Activated gamma-delta T cell treated with anti-CD3 and anti-CD28 coated beads, Interleukin-2, amount 50 U/mL, for 16 hours (primary cell): ENCODE data around the gene NIN.

Source experiments
- DNase-seq: peaks from one replicate; pipeline ENCODE4 v3.0.0-alpha.2; 2020; ENCODE audit warnings: low read depth

Gene NIN

DNA sequence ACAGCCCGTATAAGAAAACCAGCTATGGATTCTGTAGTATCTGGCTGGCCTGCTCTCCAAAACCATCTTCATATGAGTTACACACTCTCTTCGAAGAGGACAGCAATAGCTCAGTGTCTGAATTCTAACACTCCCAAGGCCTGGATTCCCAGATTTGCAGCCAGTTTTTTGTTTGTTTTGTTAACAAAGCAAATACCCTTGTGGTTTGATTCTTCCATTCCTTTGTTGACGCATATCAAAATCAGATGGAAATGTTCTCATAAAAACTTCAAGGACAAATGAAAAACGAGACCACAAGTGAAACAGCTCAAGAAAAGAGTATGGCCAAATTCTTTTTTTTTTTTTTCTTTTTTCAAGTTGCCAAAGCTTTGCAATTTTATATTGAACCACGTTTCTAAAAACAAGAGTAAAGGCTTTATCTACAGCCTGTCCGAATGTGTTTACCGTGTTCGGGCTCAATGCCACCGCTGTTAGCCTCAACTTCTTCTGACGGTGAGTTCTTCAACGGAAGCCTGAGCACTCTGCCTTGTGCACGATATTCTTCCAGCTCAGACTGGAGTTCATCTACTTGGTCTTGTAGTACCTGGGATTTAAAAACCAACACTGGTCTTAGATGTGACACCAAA is 67.5 kb downstream of the NIN start:
- no peak for DNase-seq

DNA sequence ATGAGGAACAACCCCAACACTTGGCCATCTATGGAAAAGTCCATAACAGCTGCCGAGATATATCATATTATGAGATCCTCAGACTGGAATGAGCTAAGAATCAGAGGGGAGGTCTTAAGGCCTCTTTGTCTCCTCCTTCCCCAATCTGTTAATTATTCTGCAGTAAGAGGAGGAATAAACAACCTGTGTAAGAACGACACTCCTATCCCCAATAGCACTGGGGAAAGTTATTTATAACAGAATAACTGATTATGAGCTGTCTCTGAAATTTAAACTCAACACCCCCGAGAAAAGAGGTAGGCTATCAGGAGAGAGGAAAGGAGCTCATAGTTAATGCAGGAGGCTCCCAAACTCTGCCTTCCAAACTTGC is 68.0 kb downstream of the NIN start:
- DNase-seq = no peak

DNA sequence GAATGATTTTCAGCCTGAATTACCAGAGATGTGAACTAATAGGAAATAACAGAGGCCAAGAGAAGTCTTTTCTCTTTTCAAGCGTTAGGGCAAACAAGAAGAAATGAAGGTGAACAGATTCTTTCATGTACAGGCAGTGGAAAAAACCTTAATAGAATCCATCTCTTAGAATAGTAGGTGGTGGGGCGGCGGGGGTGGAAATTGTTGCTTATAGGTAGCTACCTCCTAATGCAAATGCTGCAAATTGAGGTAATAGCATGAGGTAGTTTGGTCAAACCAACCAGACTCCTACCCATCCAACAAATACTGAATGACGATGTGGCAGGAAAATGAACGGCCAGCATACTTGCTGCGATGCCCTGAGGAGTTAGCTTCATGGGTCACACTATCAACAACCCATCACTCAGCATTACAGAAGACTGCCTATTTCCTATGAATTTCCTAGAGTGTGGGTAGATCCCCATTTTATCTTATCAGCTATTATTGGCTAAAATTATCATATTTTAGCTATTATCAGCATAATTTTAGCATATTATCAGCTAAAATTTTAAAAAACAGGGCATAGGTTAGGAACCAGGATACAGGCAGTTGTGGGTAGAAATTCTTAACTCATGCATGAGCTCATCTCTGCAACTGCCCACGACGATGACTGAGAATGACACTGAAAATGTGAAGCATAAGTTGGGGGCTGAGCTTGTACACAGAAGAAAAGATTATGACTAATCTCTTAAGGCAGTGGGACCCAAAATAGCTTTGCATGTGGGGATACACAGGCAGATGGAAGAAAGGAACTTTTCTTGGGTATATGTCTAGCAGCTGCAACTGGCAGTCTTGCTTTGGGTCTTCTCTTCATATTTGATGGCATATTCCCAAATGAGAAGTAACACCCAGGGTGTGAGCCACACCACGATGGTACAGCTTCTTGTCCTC is 68.7 kb downstream of the NIN start:
- no peak for DNase-seq

DNA sequence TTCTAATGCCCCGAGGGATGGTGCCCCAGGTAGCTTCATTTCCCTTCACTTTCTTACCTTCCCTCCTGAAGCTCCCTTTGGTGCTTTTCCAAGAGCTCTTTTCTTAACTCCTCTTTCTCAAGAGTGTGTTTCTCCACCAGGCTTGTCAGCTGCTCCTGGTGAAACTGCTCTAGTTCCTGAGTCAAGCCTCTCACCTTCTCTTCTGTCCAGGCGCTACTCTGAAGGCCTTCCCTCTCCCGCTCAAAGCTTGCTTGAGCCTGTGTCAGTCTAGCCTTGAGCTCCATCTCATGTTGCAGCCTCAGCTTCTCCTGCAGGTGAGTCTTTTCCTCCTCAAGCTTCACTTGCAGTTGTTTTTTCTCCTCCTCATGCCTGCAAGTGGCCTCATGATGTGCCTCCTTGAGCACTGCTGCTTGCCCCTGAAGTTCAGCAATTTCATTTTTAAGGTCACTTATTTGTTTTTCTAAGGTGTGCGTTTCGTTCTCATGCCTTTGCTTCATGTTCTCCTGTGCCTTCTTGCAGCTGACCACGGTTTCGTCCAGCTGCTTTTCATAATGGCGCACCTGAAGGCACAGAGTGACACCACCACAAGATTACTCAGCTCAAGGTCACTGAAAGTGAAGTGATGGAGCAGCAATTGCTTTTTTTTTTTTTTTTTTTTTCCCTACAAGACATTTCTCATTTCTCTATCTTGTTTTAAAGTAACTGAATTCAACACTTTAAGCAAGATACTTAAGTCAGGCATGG is 71.0 kb downstream of the NIN start:
- no peak for DNase-seq

DNA sequence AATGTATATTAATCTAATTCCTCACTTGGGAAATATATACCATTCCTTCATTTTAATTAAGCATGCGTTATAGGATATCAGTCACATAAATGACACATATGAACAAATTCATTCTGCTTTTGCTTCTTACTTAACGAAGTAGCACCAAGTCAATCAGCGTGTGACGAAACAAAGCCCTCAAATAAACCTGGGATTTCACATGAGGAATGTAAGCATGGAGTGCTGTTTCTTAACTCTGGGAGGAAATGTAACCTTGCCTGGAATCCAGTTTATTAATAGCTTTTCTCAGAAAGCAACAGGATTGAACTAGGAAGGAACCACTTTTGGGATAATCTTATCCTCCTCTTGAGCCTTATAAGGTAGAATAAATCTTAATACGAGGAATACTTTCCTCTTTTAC is 72.0 kb downstream of the NIN start:
- DNase-seq = no peak

DNA sequence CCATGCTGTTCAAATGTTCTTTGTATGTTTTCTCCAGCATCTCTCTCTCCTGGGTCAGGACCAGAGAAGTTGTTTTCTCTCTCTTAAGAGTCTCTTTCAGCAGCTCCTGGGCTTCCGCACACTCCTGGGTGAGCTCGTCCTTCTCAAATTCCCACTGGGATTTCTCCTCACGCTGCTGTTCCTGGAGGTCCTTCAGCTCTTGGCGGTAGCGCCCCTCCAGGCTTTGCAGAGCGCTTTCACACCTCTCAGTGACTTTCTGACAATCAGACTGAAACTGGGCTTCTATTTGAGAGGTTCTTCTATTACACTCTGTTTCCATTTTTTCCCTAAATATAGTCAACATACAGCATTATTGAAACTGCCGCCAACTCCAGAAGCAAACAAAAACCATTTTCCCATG is 72.7 kb downstream of the NIN start:
- no peak for DNase-seq

DNA sequence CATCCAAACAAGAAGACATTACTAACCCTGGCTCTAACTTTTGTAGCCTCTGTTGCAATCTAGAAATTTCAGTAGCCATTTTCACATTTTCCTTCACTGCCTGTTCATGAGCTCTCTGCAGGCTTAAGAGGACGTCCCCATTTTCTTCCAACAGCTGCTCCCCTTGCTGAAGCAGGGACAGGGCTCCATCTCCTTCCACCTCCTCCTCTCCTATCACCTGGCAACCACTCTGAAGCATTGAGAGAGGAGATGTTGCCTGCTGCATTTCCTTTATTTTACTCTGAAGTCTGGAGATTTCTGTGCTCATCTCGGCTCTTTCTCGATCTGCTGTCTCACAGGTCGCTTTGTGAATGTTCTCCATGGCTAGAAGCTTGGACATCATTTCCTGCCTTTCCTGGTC is 73.3 kb downstream of the NIN start:
- DNase-seq = no peak

DNA sequence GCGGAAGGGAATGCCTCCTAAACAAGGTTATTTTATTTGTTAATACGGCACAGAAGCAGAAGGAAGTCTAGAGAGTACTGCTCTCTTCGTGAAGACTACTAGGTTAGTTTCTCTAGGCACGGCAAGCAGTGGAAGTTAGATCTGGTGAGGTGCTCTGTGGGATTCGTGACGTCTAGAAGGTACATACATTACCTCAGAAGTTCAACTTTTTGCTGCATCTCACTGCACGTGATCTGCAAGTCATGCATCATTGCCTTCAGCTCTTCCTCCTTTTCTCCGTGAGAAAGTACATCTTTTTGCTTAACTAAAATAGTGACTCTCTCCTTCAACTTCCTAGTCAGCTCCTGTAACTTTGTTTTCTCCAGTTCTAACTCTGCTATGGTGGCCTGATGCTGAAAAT is 74.7 kb downstream of the NIN start:
- DNase-seq = no peak

DNA sequence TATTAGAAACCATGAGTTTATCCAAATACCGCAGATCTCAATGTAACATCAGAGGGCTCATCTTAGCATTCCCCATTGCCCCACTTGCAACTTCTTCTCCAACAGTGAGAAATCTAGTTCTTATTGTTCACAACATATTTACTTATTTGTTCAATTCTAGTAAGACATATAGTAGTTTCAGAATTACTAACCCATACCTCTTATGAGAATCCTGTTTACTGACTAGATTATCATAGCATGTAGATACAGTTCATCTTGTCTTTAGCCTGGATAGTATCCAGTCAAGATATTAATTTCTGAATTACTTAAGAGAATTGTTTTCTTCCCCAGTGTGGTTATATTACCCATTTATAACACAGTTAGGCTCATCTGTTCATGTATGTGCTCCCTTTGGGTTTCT is 80.6 kb downstream of the NIN start:
- DNase-seq = no peak

DNA sequence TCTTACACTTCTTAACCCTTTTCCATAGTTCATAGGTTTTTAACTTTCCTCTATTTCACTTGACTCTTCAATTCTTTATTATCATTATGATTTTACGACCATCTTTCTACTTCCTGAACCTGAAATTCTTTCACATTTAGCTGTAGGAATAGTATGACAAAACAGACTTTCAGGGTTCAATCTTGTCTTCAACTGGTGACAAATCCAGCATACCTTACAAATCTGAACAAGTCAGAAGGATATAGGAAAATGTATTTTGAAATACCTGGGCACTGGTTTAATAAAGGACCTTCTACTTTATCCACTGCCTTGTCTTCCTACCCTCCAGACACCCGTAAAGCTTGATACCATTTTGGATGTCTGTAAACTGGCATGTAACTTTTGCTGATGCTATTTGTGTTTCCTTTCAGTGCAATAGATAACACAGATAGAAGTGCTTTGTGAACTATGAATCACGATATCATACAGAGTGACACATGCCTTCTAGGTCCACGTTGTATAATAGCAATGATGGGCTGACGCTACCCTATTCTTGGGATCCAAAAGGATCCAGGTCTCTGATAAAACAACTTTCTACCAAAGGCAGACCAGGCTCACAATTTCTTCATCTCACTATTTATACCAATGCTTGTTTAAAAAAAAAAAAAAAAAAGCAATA is 85.4 kb downstream of the NIN start:
- DNase-seq = no peak

DNA sequence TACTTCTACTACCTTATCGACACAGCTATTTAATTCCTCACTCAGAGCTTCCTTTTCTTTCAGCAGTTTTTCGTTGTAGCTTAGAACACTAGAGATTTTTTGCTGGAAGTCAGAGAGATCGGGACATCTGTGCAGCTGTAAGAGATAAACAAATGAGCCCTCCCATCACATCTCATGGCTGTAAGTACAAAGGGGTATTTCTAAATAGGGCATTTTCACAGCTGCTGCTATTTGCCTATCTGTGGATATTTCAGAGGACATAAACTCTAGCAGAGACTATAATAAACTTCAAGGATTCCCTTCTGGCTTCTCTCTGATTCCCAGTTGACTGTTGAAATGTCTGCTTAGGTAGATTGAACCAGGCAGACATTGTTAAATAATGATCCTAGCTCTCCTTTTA is 86.7 kb downstream of the NIN start:
- DNase-seq = no peak

DNA sequence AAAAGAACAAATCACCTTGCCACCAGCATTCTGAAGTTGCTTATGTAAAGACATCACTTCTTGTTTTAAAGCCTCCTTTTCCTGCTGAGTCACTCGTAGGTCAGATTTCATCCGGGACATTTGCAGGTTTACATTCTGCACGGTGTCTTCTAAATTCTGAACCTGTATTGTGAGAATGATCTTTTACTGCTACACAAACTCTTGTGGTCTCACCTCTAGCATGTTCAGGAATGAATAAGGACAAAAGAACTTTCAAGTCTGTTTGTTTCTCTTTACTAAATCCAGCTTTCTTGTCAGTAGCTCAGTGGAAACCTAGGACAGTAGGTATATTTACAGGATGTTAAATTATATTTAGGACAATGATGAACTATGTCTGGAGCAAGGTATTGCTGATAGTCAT is 89.4 kb downstream of the NIN start:
- DNase-seq = no peak

DNA sequence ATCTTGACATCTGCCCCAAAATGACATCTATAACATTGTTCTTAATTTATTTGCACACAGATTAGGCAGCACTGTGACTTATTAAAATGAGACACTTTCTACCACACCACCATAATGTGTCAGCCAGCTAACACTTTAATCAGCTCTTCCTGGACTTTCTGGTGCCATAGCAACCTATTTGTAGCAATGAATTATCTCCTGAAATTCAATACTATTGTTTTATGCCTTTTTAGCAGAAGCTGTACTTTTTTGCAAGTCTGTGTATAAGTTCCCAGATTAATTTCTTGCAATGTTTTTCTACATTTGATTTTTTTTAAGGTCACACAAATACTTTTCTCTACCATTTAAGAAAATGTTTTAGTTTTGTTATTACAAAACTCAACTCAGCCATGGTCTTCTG is 90.1 kb downstream of the NIN start:
- no peak for DNase-seq

DNA sequence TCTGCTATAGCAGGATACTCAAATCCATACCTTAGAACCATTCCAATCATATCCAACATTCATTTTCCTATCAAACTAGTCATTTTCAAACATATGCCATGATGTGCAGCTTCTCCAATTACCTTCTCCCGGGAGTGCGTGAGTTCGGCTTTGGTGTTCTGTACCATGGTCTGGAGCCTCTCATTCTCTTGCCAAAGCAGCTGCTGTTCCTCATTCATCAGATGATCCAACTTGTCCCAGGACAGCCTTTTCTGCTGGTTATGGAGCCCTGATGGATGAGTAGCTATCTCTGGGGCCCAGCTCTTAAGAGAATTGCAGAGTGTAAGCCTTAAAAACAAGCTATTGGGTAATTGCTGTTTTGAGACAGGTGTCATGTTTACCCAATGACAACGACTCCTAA is 91.8 kb downstream of the NIN start:
- no peak for DNase-seq

DNA sequence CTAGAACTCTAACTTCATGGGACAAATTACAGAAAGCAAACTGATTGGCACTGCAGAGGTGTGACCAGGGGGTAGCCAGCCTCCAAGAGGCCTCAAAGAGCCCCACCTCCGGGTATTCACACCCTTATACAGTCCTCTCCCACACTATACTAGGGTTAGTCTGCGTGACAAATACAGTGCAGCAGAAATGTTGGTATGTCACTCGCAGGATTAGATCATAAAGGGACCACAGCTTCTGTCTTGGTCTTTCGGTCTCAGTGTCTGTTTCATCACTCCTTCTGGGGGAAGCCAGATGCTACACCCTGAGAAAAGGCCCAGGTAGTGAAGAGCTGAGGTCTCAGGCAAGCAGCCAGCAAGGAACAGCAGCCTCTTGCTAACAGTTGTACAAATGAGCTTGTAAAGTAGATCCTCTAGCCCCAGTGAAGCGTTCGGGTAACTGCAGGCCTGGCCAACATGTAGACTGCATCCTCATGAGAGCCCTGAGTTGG is 94.0 kb downstream of the NIN start:
- DNase-seq = peak; percentile 11

DNA sequence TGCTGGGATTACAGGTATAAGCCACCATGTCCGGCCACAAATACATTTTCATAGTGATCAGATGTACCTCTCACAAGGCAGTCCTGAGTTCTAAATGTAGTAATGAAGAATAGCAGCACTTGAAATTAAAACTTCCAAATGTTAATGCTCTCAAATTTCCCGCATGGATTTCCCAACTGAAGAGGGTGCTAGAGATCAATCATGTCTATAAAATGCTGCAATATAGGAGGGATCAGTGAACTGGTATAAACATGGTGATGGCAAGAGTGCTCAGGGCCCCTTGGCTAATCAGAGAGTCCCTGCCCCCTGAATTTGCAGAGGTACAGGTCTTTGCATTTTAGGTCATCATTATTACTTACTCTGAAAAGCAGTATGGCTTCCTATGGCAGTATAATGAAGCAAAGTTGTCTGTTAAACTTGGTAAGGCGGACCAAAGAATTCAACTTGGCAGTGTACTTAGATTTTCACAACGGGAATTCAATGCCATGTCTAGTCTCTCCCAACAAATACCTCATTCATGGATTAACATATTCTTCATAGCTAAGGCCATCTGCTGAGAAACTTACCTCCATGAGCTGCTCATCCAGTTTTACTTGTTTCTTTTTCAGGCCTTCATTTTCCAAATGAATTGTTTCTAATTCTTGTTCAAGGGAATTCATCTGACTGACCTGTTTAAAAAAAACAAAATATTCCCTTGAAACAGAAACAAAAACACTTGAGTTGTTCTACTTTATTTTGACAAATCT is 95.8 kb downstream of the NIN start:
- no peak for DNase-seq

DNA sequence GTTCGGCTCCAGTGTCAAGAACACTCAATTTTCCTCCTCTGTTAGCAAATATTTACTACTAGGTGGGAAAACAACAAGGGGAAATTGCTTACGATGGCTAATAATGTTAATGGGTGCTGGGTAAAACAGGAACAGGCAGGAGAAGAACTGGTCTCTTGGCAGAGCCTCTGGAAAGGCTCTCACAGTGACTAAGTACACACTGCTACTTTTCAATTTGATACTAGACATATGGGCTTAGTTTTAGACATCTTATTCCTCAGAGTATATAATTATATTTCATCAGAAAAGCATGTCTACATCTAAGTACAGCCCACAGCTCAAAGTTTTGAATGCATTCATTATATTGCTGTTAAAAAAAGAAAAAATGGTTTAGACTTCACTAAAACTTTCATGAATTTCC is 97.5 kb downstream of the NIN start:
- no peak for DNase-seq

DNA sequence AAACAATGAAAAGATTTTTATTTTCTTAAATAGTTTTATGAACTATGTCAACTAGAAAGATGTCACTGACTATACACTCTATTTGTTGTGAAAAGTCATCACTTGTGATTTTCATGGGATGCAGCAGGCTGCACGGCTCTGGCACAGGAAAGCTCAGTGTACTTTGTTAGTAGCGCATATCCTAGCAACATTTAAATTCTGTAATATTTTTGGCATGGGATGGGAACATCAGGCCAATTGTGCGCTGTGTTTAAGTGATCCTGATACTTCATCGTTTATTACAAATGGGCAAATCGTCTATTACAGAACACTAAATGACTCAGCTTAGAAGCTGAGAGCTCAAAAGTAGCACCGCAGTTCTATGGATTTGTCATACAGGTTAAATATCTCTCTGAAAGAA is 102.1 kb downstream of the NIN start:
- no peak for DNase-seq

DNA sequence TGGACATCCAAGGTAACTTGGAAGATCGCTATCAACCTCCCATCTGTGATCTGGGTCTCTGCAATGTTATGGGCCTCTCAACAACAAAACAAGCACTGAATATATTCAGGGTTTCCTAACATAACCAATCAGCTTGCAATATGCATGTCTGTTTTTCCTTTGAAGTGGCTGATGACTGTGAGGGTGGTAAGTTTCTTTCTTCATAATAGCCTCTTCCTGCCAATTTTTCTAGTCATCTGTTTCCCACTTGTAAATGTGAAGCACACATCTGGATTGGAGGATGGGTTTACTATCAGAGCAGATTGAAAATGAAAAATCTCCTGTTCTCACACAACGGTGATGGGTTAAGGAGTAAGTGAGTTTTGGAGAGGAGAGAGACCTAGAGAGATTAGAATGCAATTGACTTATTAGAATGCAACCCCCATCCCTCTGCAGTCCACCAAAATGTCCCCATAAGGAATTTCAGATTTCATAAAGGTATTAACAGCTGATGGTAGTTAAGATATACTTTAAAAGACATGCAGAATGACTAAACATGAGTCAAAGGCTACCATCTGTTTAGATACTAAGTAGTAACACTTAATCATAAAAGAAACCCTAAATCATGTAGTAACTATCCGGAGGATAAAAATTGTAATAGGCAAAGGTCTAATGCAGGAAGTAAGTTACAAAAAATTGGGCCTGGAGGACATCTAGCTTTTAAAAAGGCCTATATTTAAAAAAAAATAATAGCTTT is 104.4 kb downstream of the NIN start:
- DNase-seq = no peak

DNA sequence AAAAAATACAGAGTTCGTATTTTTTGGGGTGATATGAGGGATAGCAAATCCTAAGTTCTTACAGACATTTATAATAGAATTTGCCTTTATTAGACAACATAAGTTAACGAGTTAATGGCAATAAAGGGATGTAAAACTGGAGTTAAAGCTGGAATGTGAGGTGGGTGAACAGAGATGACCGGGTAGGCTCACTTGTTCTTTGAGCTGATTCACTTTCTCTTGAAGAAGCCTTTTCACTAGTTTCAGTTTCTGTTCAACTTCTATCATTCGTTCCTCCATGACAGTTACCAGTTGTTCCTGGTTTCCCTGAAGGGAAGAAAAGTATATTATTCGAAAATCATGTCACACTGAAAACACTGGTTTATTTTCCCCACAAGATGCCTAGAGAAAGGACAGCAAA is 105.2 kb downstream of the NIN start:
- DNase-seq = no peak
